Measurements from ENCODE around the gene FEM1B.

Gene FEM1B

GRCh38 chr15:68328443-68328842 is 50.9 kb downstream of the FEM1B start:
- no peak for DNase-seq

GRCh38 chr15:68328964-68329363 is 51.4 kb downstream of the FEM1B start:
- no peak for DNase-seq

DNA sequence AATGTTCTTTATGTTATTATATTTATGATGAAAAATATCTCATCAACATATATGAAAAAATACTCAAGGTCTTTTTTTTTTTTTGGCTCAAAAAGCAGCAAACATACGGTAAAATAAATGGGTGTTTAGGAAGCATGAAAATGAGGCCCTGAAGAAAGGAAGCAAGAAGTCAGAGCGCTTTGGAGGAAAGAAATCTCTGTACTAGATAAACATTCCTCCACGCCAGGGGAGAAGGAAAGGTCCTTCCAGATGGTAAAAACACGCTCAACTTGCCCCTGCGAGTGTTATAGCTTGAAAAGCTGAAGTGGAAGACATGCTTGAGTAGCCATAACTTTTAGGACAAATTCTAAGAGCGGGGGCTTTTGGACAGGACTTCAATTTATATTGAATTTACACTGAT is 52.9 kb downstream of the FEM1B start:
- DNase-seq: no peak

DNA sequence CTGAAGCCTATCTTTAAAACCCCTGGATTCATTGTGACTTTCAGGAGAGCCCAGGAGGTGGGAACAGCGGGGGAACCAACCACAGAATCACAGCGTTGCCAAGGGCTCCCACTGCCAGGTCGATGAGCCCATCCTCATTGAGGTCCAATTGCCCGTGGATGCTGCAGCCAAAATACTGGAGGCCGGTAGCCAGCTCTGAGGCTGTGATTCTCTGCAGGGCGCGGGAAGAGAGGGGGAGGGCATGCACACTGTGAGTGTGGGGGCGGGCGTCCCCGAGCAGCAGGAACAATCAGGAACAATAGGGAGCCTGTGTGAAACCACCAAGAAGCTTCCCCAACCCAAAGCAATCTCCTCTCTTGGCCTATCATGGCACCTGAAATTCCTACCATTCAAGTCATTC is 53.4 kb downstream of the FEM1B start:
- DNase-seq: peak in 1 of 2 experiments; percentile 7

GRCh38 chr15:68332266-68332665 is 54.7 kb downstream of the FEM1B start:
- DNase-seq: no peak

DNA sequence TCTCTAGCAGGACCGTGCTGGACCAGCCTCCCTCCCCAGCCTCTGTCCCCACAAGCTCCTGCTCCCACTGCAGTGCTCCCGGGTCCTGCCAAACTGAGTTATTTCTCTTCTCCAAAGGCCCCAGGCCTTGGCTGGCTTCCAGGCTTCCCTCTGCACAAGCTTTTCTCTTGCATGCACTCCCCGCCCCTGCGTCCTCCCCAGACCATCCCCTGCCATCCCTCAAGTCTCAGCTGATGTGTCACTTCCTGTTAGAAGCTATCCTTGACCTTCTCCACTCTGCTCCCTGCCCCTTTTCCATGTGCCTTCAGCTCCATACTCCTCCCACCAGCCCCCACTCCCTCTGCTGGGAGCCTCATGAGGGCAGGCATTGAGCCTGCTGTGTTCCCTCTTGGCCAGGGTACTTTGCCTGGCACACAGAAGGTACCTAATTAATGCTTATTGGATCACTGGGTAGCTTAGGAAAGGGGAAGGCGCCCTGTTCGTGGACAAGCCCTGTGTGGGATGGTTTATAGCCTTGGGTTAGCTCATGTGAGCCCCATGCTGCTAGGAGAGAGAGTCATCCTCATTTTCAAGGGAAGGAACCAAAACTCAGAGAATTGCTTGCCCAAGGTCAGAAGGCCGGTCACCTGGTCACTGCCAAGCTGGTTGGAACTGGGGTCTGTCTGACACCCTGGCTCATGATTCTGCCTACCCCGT is 56.4 kb downstream of the FEM1B start:
- DNase-seq: no peak

DNA sequence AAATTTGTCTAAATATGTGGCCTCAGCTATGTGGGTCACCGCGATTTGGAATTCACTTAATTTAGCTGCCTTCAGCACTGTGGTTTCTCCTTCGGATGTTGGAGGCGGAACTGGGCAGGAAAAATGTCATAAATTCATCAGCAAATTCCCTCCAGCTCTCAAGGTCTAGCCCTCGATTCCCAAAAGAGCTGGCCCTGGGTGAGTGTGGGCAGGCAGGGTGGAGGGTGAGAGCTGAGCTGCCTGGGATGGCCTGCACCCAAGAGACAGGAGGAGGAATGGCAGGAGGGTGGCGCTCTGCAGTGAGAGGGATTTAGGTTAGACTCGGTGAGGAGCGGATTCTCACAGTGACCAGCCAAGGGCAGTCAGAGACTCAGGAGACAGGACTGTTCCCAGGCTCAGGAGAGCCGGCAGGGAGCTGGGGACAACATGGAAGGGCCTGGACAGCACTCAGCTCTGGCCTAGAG is 57.1 kb downstream of the FEM1B start:
- DNase-seq: no peak

DNA sequence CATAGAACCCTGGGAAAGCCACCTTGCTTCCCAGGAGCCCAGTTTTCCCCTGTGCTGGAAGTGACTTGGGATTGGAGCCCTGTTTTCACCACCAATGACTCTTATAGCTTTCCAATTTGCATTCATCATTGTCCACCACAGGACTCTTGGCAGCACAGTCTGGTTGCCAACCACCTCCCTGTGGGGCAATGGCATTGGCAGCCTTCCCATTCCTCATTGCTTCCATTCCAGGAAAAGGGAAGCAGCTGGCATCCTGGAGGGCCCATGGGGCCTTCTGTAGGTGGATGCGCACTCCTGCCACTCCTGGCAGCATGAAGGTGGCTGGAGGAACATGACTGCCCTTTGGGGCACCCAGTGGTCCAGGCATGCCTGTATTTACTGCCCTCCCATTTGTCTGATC is 57.7 kb downstream of the FEM1B start:
- no peak for DNase-seq

GRCh38 chr15:68335655-68336054 is 58.1 kb downstream of the FEM1B start:
- DNase-seq: no peak

GRCh38 chr15:68336516-68336915 is 59.0 kb downstream of the FEM1B start:
- no peak for DNase-seq

GRCh38 chr15:68337826-68338225 is 60.3 kb downstream of the FEM1B start:
- no peak for DNase-seq

- no peak for DNase-seq
These were observed 61.9 kb downstream of the FEM1B start for GRCh38 chr15:68339481-68339880.

GRCh38 chr15:68340726-68341671 is 63.5 kb downstream of the FEM1B start:
- no peak for DNase-seq

- no peak for DNase-seq
These were observed 64.5 kb downstream of the FEM1B start for GRCh38 chr15:68341760-68342725.

- no peak for DNase-seq
These were observed 66.2 kb downstream of the FEM1B start for GRCh38 chr15:68343579-68344225.

DNA sequence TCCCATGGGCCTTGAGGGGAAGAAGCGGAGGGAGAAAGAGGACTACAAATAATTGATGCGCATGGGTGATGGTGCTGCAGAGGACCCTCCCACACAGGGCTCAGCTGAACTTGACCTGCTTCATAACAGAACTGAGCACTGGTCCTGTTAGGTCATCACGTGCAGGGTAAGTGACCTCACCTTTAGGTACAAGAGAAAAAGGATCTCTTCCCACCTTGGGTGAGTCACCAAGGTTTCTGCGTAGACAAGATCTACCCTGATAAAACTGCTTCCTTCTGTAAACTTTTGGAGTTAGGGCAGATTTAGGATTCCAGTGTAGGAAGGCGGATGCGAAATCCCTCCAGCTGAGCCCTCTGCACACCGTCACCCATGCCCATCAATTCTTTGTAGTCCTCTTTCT is 67.1 kb downstream of the FEM1B start:
- no peak for DNase-seq

Data from NCI-H187 (cell line).